ENCODE results near the gene FRRS1.

- TF ChIP-seq POLR2A (IDR thresholded peaks at IDR 0.05; ENCODE audit: low read depth, low read length) (no peak), TAF1 (IDR thresholded peaks at IDR 0.05; ENCODE audit: borderline replicate concordance, low read depth, low read length) (no peak)
Observed at GRCh38 chr1:99681583-99681982, 84.9 kb downstream of the FRRS1 start.
